Left ventricle myocardium inferior (tissue), 1 donor: ENCODE measurements around the gene SHTN1. TPM values are rescaled to one million over a fixed set of nuclear protein-coding genes. Genes with fewer than 3 reads are reported as not detected.

Experiments used
- DNase-seq: peaks from one replicate; pipeline ENCODE4 v3.0.0-alpha.2; 2020
- H3K27ac ChIP-seq: fragments of 200-600 bp; replicated peaks from 2 replicates; pipeline ENCODE4 v1.8.0; 2021
- H3K27me3 ChIP-seq: fragments of 200-600 bp; 2 replicates; pipeline ENCODE4 v1.8.0; 2021; ENCODE audit warnings: low read depth
- H3K36me3 ChIP-seq: fragments of 200-600 bp; 2 replicates; pipeline ENCODE4 v1.8.0; 2021
- H3K4me1 ChIP-seq: fragments of 200-600 bp; 2 replicates; pipeline ENCODE4 v1.8.0; 2021
- H3K4me3 ChIP-seq: fragments of 200-600 bp; 2 replicates; pipeline ENCODE4 v1.8.0; 2021; ENCODE audit warnings: mild to moderate bottlenecking, moderate library complexity
- H3K9me3 ChIP-seq: fragments of 200-600 bp; replicated peaks from 2 replicates; pipeline ENCODE4 v1.8.0; 2021
- intact Hi-C: fragments of 100-400 bp; cut with micrococcal nuclease; formaldehyde crosslinking; loops from one replicate; pipeline ENCODE4 v1.11.0; 2022
- total RNA-seq: library from RNA; stranded (reverse); fragmentation: NEBNext Ultra II Directional; extraction: Animal tissue kit (Norgen Biotek cat#: 25700); gene quantifications from one replicate; pipeline ENCODE4 v1.2.1, GENCODE V29; 2021
- TF ChIP-seq, protein P1 (sequence below): fragments of 200-600 bp; IDR thresholded peaks from 2 replicates; pipeline ENCODE4 v1.8.0; 2021; ENCODE audit warnings: antibody characterized with exemption, mild to moderate bottlenecking, borderline replicate concordance
- donor health status: DM: no; HTN: yes; CAD: no; lungs with severe emphysema.

SHTN1 gene
- total RNA-seq, 1 donor from 2014 or later = 2.0 TPM

- no peak for DNase-seq
- Histone ChIP-seq H3K4me3 (no peak overlapping the region), H3K4me1 (peaks cover 4% of the 10 kb centered on the region), H3K27me3 (no peaks in the 10 kb centered on the region), H3K9me3 (no peaks in the 10 kb centered on the region), H3K27ac (no peak overlapping the region), H3K36me3 (no peaks in the 10 kb centered on the region)
- TF ChIP-seq, protein P1, sequence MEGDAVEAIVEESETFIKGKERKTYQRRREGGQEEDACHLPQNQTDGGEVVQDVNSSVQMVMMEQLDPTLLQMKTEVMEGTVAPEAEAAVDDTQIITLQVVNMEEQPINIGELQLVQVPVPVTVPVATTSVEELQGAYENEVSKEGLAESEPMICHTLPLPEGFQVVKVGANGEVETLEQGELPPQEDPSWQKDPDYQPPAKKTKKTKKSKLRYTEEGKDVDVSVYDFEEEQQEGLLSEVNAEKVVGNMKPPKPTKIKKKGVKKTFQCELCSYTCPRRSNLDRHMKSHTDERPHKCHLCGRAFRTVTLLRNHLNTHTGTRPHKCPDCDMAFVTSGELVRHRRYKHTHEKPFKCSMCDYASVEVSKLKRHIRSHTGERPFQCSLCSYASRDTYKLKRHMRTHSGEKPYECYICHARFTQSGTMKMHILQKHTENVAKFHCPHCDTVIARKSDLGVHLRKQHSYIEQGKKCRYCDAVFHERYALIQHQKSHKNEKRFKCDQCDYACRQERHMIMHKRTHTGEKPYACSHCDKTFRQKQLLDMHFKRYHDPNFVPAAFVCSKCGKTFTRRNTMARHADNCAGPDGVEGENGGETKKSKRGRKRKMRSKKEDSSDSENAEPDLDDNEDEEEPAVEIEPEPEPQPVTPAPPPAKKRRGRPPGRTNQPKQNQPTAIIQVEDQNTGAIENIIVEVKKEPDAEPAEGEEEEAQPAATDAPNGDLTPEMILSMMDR = no peak
- intact Hi-C loops = no loop called here
Measured at GRCh38 chr10:116909307-116909706, 95.7 kb downstream of the SHTN1 start.

GRCh38 chr10:116907245-116907987 is 97.6 kb downstream of the SHTN1 start:
- TF ChIP-seq, protein P1 = no peak
- H3K27ac ChIP-seq = no peak overlapping the region
- no peak overlapping the region for H3K4me3 ChIP-seq
- H3K9me3 ChIP-seq = no peaks in the 10 kb centered on the region
- no peak for DNase-seq
- intact Hi-C loops = no loop called here
- H3K4me1 ChIP-seq = peaks cover 4% of the 10 kb centered on the region
- no peaks in the 10 kb centered on the region for H3K27me3 ChIP-seq
- H3K36me3 ChIP-seq = no peaks in the 10 kb centered on the region

DNA sequence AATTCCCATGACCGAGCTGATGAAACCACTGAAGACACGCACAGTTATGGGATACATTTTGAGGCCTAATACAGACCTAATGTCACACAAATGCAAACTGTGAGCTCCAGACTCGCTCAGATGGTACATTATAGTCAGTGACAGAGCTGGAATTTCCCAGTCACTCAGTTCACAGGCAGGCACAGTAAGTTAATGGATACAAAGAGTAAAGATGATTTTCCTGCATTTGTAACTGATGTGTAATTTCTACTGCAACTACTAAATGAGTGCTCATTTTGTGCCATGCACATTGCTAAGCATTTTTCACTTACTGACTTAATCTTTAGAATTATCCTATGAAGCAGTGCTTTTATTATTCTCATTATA is 99.2 kb downstream of the SHTN1 start:
- intact Hi-C loops = no loop called here
- H3K9me3 ChIP-seq = no peaks in the 10 kb centered on the region
- DNase-seq = no peak
- no peaks in the 10 kb centered on the region for H3K27me3 ChIP-seq
- no peaks in the 10 kb centered on the region for H3K36me3 ChIP-seq
- no peaks in the 10 kb centered on the region for H3K4me1 ChIP-seq
- TF ChIP-seq, protein P1 = no peak
- no peak overlapping the region for H3K4me3 ChIP-seq
- no peak overlapping the region for H3K27ac ChIP-seq

GRCh38 chr10:116899626-116900025 is 105.4 kb downstream of the SHTN1 start:
- Histone ChIP-seq H3K4me3 (no peak overlapping the region), H3K4me1 (no peaks in the 10 kb centered on the region), H3K9me3 (no peaks in the 10 kb centered on the region), H3K27ac (no peak overlapping the region), H3K27me3 (no peaks in the 10 kb centered on the region), H3K36me3 (no peaks in the 10 kb centered on the region)
- DNase-seq = no peak
- TF ChIP-seq, protein P1 = no peak
- intact Hi-C loops = no loop called here

GRCh38 chr10:116893686-116894037 is 111.3 kb downstream of the SHTN1 start:
- Histone ChIP-seq H3K36me3 (no peaks in the 10 kb centered on the region), H3K4me1 (peaks cover under 1% of the 10 kb centered on the region), H3K4me3 (no peak overlapping the region), H3K27me3 (no peaks in the 10 kb centered on the region), H3K9me3 (no peaks in the 10 kb centered on the region), H3K27ac (no peak overlapping the region)
- DNase-seq = no peak
- intact Hi-C loops = no loop called here
- TF ChIP-seq, protein P1 = no peak
